GM21825 (cell line): ENCODE measurements around the gene JADE2.
"Not testable (repeated sequence)": the region's sequence is repeated elsewhere in the genome, so short reads cannot be mapped to it uniquely, and the experiment has no call there.

Source experiments
- ATAC-seq: cut with Tn5 transposase; IDR thresholded peaks from one replicate; pipeline ENCODE4 v1.9.1; 2021; ENCODE audit warnings: mild to moderate bottlenecking, moderate library complexity; ENCODE audit not compliant: unreplicated experiment

JADE2 gene

DNA sequence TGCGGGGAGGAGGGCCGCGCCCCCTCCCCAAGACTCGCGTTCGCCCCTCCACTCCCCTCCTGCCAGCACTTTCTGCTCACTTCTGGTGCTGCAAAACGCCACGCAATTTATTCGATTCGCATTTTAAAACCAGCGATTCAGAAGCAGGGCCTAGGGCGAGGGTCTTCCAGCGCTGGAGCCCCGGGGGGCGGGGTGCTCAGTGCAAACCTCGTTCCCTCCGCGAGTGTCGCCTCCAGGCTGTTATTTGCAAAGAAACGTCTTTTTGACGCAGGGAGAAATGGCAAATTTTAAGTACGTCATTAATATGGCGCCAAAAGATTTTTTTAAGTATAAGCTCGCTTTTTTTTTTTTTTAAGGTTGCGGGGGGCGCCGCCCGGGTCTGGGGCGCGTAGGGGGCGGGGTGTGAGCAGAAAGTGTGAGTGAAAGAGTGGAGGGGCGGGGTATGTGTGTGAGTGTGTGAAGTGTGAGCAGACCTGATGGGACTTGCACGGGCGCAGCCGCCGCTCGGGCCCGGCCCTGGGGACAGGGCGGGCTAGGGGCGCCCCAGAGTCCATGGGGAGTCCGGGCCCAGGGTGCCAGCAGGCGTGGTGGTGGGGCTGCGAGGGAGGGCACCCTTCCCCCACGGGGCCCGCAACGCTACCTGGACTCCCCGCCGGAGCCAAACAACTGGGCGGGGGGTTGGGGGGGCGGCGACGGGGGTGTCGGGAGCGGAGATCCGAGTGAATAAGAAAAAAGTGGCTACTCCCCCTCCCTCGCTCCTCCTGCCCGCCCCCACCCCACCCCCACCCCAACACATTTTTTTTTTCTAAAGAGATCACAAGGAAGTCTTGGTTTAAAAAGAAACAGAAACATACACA lies at the start of gene JADE2:
Gene JADE2 (plus strand): TSS at position 845 of the 857 bp plus-strand sequence. CDS start 10,188 bp downstream, outside the sequence.
- peak; percentile 29 for ATAC-seq

DNA sequence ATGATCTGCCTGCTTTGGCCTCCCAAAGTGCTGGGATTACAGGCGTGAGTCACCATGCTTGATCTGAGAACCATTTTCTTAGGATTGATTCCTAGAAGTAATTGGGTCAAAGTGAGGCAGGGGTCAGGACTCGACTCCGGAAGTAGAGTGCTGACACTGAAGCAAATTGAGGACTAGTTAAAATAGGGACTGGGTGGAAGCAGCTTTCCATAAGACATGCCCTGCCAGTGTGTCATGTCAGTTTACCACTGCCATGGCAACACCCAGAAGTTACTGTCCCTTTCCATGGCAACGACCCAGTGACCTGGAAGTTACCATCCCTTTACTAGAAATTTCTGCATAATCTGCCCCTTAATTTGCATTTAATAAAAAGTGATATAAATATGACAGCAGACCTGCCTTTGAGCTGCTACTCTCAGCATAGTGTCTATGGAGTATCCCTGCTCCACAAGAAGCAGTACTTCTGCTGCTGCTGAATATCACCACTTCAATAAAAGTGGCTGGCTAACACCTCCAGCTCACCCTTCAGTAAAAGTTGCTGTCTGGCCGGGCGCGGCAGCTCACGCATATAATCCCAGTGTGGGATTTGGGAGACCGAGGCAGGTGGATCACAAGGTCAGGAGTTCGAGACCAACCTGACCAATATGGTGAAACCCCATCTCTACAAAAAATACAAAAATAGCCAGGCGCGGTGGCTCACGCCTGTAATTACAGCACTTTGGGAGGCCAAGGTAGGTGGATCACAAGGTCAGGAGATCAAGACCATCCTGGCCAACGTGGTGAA lies 47.8 kb upstream of the JADE2 start:
- no peak for ATAC-seq

DNA sequence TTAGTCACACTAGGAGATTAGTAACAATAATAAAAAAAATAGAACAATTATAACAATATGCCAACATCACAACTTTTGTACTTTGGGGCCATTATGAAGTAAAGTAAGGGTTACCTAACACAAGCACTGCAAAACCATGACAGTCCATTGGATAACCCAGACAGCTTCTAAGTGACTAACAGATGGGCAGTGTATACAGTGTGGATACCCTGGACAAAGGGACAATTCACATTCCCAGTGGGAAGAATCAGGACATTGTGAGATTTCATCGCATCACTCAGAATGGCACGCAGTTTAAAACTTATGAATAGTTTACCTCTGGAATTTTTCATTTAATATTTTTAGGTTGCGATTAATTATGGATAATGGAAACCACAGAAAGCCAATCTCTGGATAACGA lies 45.6 kb upstream of the JADE2 start:
- no peak for ATAC-seq

DNA sequence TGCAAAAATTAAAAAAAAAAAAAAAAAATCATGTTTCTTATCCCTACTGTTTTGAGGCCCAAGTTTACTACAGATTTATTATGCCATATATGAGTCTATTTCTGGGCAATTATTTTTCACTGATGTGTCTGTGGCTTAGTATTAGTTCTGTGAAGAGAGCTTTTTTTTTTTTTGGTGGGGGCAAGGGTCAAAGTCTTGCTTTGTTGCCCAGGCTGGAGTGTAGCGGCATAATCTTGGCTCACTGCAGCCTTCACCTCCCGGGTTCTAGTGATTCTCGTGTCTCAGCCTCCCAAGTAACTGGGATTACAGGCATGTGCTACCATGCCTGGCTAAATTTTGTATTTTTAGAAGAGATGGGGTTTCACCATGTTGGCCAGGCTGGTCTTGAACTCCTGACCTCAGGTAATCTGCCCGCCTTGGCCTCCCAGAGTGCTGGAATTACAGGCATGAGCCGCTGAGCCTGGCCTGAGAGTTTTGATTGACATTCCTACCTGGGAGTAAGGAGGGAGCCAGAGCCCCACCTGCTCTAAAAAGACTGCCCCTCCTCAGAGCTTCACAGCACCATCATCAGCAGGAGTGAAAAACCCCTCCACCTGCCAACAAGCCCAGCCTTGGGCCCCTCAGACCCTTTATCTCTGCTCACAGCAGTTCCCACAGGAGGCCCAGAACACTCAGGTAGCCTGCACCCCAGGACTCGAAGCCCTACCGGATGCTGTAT lies 36.1 kb upstream of the JADE2 start:
- ATAC-seq: no peak

DNA sequence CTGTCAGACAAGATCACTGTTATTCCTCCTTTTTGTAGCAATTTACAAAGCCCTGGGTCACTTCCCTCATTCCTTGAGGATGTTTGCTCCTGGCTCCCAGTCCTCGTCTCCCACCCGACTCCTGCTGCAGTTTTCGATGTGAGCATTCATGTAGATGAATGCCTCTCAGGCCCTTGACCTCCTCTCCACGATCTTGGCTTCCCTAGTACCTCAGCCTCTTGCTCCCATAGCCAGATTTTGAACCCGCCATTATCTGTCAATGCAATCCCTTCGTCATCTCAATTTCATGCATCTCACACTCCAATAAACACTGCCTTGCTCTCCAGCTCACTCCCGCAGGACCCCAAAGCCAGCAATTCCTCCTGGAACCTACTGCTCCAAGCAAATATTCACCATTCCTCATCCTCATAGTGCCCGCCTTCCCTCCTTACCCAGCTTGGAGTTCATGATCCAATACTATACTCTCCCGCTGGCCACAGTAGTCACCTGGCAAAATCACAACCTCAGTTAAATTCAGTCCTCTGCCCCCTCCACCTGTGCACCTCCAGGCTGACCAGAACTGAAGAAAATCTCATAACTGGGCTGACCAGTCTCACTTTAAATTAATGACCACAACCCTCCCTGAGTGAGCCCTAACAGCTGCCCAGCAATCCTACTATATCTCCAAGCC lies 35.1 kb upstream of the JADE2 start:
- ATAC-seq: no peak

DNA sequence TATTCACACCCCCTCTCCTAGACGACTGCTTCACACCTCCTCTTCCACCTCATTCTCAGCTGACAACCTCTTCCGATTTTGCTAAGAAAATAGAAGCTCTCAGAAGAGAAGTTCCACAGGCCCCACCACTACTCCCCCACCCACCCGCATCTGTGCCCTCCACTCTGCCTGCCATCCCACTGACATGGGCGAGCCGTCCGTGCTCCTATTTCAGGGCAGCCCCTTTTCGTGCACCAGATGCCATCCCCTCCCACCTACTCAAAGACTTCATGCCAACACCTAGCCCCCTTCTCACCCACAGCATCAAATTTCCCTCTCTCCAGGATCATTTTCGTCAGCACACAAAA lies 34.6 kb upstream of the JADE2 start:
- ATAC-seq: no peak

DNA sequence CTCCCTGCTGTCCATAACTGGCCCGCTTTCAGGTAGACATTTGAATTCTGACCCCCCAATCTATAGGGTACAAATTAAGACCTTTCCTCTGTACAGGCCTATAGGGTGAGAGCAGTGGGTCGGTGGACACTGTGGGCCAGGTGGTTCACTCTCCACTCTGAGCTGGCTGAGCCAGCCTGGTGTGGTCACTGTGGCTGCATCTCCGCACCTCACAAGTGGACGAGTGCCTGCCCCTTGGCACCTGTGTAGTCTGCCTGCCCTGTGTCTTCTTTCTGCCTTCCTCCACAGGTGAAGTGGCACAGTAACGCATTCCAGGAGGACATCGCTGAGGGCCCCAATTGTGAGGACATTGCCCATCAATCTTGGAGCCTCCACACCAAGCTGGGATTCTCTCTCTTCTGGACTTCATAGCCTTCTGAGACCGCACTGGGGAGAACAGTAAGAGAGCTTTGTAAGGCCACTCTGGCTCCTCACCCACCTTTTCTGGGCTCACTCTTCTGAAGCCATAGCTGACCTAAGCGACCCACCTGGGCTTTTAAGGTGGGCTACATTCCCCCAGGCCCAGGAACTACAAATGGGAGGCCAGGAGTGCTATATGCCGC lies 33.5 kb upstream of the JADE2 start:
- ATAC-seq: no peak

DNA sequence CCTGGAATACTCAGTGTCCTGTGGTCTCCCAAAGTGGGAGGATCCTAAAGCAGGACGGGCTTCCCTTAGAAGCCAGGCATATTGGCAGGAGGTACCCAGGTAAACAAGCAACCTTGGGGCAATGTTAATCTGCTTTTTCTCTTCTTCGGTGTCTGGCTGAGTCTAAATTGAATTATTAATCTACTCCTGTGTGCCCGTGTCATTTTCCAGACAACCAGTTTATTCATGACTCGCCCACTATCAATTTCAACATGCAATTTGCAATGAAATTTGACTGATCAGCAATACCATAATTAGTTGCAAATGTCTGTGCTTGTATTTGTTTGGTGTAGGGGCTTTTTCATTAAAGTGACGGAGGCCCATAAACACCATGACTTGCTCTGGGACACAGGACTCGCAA lies 32.9 kb upstream of the JADE2 start:
- no peak for ATAC-seq

DNA sequence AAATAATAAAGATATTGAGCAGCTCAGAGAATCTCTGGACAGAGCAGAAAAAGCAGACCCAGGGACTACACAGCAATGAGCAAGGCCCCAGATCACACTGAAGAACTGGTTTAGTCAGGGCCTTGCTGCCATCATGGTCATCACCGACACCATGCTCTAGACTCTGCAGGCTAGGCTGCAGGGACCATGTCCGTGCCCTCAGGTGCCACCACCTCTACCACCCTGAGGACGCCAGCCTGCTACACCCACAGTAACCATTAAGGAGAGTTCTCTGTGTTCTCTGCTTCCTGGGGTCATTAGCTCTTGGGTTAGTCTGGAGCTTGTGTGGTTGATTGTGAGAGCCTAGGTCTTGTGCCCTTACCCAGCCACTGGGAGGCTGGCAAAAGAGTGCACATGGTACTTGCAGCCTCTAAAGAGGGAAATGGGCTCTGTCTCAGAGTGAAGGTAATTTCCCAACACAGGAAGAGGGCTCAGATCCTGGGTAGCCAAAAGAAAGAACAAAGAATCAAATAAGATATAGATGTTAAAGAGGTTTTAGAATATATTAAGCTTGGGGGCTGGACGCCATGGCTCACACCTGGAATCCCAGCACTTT lies 31.9 kb upstream of the JADE2 start:
- ATAC-seq: no peak

DNA sequence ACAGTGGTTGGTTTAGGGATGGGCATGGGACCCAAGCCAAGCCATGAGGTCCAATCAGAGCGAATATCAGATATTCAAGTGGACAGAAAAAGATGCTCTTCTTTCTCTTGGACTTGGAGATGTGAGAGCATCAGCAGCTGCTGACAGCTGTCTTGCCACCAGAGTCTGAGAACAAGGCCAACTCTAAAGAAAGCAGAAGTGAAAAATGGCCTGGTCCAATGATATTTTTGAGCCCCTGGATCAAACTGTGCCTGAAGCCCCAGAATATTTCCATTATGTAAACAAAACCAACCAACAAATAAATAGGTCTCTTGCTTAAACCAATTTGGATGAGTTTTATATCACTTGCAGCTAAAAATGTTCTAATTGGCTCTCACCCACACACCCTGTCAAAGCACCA lies 30.7 kb upstream of the JADE2 start:
- no peak for ATAC-seq

DNA sequence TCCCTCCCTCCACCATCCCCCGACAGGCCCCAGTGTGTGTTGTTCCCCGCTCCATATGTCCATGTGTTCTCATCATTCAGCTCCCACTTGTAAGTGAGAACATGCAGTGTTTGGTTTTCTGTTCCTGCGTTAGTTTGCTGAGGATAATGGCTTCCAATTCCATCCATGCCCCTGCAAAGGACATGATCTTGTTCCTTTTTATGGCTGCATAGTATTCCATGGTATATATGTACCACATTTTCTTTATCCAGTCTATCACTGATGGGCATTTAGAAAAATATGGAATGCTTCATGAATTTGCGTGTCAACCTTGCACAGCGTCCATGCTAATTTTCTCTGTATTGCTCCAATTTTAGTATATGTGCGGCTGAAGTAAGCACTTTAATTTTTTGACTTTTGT lies 25.6 kb upstream of the JADE2 start:
- not testable (repeated sequence) for ATAC-seq

DNA sequence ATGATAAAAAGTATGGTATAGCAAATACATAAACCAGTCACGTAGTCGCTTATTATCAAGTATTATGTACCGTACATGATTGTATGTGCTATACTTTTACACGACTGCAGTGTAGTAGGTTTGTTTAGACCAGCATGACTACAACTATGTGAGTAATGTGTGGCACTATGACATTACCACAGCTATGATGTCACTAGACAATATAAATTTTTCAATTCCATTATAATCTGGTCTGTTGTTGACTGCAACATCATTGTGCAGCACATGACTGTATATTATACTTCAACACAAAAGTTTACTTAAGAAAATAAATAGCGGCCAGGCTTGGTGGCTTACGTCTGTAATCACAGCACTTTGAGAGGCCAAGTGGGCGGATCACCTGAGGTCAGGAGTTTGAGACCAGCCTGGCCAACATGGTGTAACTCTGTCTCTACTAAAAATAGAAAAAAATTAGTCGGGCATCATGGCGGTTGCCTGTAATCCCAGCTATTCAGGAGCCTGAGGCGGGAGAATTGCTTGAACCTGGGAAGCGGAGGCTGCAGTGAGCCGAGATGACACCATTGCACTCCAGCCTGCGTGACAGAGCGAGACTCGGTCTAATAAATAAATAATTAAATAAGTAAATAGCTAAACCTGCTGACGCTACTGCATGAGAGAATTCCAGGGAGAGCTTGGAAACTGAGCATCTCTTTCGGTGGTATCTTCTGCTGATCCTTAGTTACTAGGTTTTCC lies 24.6 kb upstream of the JADE2 start:
- no peak for ATAC-seq

DNA sequence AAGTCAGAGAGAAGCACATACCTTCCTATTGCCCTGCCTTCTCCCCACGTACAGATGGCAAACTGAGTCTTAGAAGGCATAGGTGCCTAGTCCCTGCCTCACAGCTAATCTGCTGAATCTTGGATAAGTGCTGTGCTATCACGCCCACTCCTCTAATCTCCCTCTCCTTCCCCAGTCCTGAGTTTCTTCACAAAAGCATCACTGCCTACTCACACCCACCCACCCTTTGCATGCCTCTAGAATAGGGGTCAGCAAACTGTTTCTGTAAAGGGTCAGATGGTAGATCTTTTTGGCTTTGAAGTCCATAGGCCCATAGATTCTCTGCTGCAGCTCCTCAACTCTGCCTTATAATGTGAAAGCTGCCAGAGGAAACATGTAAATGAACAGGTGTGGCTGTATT lies 23.2 kb upstream of the JADE2 start:
- ATAC-seq: no peak

DNA sequence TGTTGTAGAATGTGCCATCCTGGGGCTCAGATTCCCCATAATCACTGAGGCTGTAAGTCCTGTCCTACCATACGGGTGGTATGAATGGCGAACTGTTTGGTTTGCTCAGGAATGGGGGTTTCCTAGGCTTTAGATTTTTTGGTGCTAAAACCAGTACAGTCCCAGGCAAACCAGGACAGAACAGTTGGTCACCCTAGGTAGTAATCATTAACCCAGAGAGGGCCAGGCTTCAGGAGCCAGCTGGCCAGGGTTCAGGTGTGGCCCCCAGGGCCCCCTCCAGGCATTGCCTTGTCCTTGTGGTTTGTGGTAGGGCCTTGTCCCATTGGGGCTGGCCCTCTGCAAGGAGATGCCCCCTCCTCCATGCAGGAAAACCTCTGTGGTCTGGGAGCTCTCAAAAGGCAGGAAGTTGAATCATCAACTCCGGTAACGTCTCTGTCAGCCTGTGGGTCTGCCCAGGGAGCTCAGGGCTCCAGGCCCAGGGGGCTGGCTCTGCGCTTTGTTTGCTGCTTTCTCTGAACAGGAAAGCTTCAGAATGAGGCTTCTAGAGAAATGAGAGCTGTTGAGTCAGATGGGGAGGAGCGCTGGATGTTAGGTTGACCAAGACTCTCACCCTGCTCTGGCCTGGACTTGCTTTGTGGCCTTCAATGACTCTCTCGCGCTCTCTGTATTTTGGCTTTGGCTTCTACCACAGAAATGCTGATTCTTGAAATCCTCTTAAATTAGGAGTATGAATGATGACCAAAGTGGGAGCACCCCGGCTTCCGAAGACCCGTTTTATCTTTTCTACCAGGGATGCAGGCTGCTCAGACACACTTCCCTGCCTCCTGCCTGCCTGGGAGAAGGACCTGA lies 22.2 kb upstream of the JADE2 start:
- ATAC-seq: peak; percentile 82

DNA sequence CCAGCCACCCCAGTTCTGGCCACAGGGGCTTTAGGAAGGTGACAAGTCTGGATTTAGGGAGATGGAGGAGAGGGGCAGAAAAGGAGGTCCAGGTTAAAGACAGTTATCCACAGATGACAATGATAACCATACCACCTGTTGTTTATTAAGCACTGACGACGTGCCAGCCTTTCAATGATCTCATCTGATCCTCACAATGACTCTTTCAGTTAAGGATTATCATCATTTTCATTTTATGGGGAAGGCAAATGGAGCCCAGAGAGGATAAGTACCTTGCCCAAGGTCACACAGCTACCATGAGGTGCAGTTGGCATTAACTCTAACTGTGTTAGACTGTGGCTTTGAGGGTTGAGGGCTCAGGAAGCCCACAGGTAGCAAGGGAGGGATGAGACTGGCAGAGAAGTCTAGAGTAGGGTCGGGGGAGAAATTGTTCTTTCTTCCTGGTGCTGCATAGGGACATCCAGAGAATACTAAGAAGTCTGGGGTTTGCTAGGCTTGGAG lies 21.5 kb upstream of the JADE2 start:
- ATAC-seq: no peak

DNA sequence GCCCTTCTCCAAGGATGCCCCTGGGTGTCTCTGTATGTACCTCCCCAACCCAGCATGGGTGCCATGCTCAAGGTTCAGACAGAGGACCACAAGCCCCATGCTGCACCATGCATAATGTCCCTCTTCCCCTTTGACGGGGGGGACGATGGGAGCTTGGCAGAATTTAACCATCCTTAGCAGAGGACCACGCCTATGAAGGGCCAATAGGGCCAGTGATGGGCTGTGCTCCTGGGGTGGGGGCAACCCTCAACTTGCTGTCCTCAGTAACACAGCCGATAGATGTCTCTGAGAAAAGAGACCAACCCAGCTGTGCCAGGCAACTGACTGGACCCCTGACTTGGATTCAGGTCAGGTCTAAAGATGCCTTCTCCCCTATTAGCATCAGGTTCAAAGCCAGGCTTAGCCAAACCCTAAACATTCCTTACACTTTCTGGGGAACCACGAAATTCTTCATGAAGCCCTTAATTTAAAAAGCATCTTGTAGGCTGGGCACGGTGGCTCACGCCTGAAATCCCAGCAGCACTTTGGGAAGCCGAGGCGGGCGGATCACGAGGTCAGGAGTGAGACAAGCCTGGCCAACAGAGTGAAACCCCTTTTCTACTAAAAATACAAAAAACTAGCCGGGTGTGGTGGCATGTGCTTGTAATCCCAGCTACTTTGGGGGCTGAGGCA lies 20.7 kb upstream of the JADE2 start:
- ATAC-seq: no peak

DNA sequence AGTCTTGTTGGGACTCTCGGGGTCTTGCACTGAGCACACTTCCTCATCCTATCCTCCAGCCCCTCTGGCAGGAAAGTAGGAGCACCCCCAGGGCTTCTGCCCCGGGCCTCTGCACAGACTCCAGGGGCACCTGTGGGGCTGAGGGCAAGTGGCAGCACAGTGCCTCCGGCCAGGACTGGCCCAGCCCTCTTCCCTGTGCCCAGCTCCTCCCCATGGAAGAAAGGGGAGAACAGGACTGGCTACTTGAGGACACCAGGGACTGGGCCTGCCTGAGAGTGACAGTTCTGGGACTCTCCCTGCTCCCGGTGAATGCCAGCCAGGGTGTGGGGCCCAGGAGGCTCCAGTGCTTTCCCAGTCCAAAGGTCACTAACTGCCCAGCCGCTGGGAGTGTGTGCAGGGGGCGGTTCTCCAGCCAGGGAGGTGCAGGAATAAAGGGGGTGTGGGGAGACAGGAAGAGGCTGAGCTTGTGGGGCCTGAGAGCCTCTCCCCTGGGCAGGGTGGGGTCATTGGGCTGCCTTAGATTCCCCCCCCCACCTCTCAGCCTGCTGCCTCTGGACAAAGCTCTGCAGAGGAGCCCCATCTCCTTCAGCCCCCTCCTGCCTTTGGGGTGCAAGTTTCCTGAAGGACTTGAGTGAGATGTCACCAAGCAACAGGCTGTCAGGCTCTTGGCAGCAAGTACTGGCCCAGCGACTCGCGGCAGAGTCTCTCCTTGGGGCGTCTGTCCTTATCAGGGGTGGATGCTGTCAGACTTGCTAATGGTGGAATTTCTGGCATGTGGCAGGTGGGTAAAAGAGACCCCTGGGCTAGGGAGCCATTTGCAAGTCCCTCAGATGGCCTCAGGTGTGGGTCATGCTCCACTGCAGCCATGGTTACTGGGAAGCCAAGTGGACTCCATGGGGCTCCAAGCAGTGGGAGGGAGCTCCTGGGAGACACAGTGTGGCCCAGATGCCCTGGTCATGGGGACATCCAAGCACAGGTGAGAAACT lies 19.1 kb upstream of the JADE2 start:
- ATAC-seq: no peak
